GM18526 (cell line): ENCODE results near the gene TCF19.
A peak's percentile ranks its signal among the peaks of the same experiment; 100 is the strongest.

Experiments used
- POLR2A ChIP-seq: IDR thresholded peaks from 3 replicates; pipeline ENCODE4 v1.6.1; 2011; ENCODE audit not compliant: insufficient read length; ENCODE audit errors: extremely low read depth

The TCF19 gene

GRCh38 chr6:31158140-31158862 is at the start of gene TCF19:
Gene TCF19 (plus strand): TSS chr6:31158589. CDS start chr6:31159470, 881 bp downstream.
- TF ChIP-seq POLR2A = peak; percentile 42

- TF ChIP-seq POLR2A = no peak
Observed at GRCh38 chr6:31110825-31111582, 47.4 kb upstream of the TCF19 start.

GRCh38 chr6:31111712-31112111 is 46.7 kb upstream of the TCF19 start:
- TF ChIP-seq POLR2A = no peak

- TF ChIP-seq POLR2A = no peak
Observed at GRCh38 chr6:31112478-31112877, 45.9 kb upstream of the TCF19 start, which contains the start of gene C6orf15. Gene C6orf15 (minus strand): TSS chr6:31112575. CDS start chr6:31112555, 20 bp downstream.

- TF ChIP-seq POLR2A = no peak
Observed at GRCh38 chr6:31113861-31114540, 44.4 kb upstream of the TCF19 start.

- TF ChIP-seq POLR2A = no peak
Observed at GRCh38 chr6:31114541-31114878, 43.9 kb upstream of the TCF19 start, which contains the start of gene PSORS1C1. Gene PSORS1C1 (plus strand): TSS chr6:31114800. CDS start chr6:31129633, 14,833 bp downstream.

- no peak for TF ChIP-seq POLR2A
Observed at GRCh38 chr6:31114970-31115849, 43.2 kb upstream of the TCF19 start.

- no peak for TF ChIP-seq POLR2A
Observed at GRCh38 chr6:31115941-31116560, 42.3 kb upstream of the TCF19 start.

GRCh38 chr6:31116661-31117385 is 41.6 kb upstream of the TCF19 start:
- no peak for TF ChIP-seq POLR2A

GRCh38 chr6:31118178-31118577 is 40.2 kb upstream of the TCF19 start:
- no peak for TF ChIP-seq POLR2A

GRCh38 chr6:31120151-31120915 is 38.1 kb upstream of the TCF19 start, which contains the start of gene CDSN:
Gene CDSN (minus strand): TSS chr6:31120446. CDS start chr6:31120419, 27 bp downstream.
- no peak for TF ChIP-seq POLR2A

- no peak for TF ChIP-seq POLR2A
Observed at GRCh38 chr6:31121131-31121790, 37.1 kb upstream of the TCF19 start.
